Natural killer cell (primary cell): ENCODE data around the gene ACADL. TPM values are rescaled to one million over a fixed set of nuclear protein-coding genes. Genes with fewer than 3 reads are reported as not detected.
"Not testable (repeated sequence)": the region's sequence is repeated elsewhere in the genome, so short reads cannot be mapped to it uniquely, and the experiment has no call there.

Source experiments
- ATAC-seq, 3 donors: fragments of 150-1000 bp in 2 of 3; fragments of 200-7000 bp in 1 of 3; cut with Tn5 transposase; 1 replicate in 1 of 3; 2 replicates in 2 of 3; pipeline ENCODE4 v1.10.0; 2021; ENCODE audit warnings: mild to moderate bottlenecking in 2 of 3, moderate library complexity in 2 of 3
- DNase-seq, 2 donors: peaks; one replicate each; pipeline versions ENCODE4 v3.0.0 to v3.0.0-alpha.2; 2013 to 2021; ENCODE audit warnings: mixed read lengths in 1 of 2
- H3K27ac ChIP-seq: one replicate; pipeline ENCODE4 v1.5.1; 2013; ENCODE audit warnings: mild to moderate bottlenecking, low read length
- H3K27me3 ChIP-seq: one replicate; pipeline ENCODE4 v1.6.1; 2013; ENCODE audit warnings: low read length; ENCODE audit not compliant: control insufficient read depth, insufficient read depth
- H3K36me3 ChIP-seq: one replicate; pipeline ENCODE4 v1.6.1; 2013; ENCODE audit warnings: low read length; ENCODE audit not compliant: control insufficient read depth, insufficient read depth
- H3K4me1 ChIP-seq: one replicate; pipeline ENCODE4 v1.6.1; 2013; ENCODE audit warnings: low read length; ENCODE audit not compliant: control insufficient read depth, insufficient read depth
- H3K4me3 ChIP-seq: one replicate; pipeline ENCODE4 v1.5.1; 2013; ENCODE audit warnings: low read length
- H3K9me3 ChIP-seq: one replicate; pipeline ENCODE4 v1.6.1; 2013; ENCODE audit warnings: low read length; ENCODE audit not compliant: control insufficient read depth, insufficient read depth
- H3K27ac Mint-ChIP-seq, 2 donors: one replicate each; pipeline ENCODE4 v1.8.0; 2022; ENCODE audit warnings: mild to moderate bottlenecking in 2 of 2, mixed read lengths in 2 of 2, moderate library complexity in 1 of 2
- H3K27me3 Mint-ChIP-seq, 2 donors: one replicate each; pipeline ENCODE4 v1.8.0; 2022; ENCODE audit warnings: low read depth in 2 of 2, mixed read lengths in 2 of 2
- H3K36me3 Mint-ChIP-seq: one replicate; pipeline ENCODE4 v1.8.0; 2022; ENCODE audit warnings: mixed read lengths
- H3K4me1 Mint-ChIP-seq, 2 donors: one replicate each; pipeline ENCODE4 v1.8.0; 2022; ENCODE audit warnings: mixed read lengths in 2 of 2
- H3K4me3 Mint-ChIP-seq: one replicate; pipeline ENCODE4 v1.8.0; 2022; ENCODE audit warnings: mild to moderate bottlenecking, moderate library complexity, mixed read lengths
- H3K9me3 Mint-ChIP-seq, 2 donors: one replicate each; pipeline ENCODE4 v1.8.0; 2022; ENCODE audit warnings: mixed read lengths in 2 of 2
- CTCF ChIP-seq: fragments of 200-600 bp; IDR thresholded peaks from one replicate; pipeline ENCODE4 v1.8.0; 2022; ENCODE audit warnings: antibody characterized with exemption
- WGBS: methylation state at CpG from one replicate; pipeline ENCODE4 v1.1.7; 2013; ENCODE audit warnings: missing lambda C conversion rate; ENCODE audit not compliant: insufficient coverage; 5-methylcytosine and 5-hydroxymethylcytosine counted together
- intact Hi-C: fragments of 100-400 bp; cut with micrococcal nuclease; formaldehyde crosslinking; loops from one replicate; pipeline ENCODE4 v1.14.2; 2022
- total RNA-seq, 4 donors: library from RNA; stranded (reverse); fragments of 120-200 nt in 1 of 4; gene quantifications; one replicate each; pipeline versions ENCODE4 v1.2.3 to v1.2.4, GENCODE V29; 2013 to 2022

Gene ACADL
- total RNA-seq, 3 donors from 2014 or later (not counting 1 experiment from before 2014, with no cell fraction given): not detected

- no peak for TF ChIP-seq CTCF
- no peak overlapping the region for H3K27ac Mint-ChIP-seq
- H3K4me1 Mint-ChIP-seq: no peaks in the 10 kb centered on the region
- DNase-seq: no peak
- no peak for ATAC-seq
- WGBS: no CpG with 5 or more reads among the region's 1 CpG
- H3K27me3 ChIP-seq: peaks cover 2% of the 10 kb centered on the region
- no peaks in the 10 kb centered on the region for H3K27me3 Mint-ChIP-seq
- H3K9me3 Mint-ChIP-seq: peaks cover 6 to 8% of the 10 kb centered on the region in 2 donors
- no peak overlapping the region for H3K27ac ChIP-seq
- H3K36me3 Mint-ChIP-seq: peaks cover 20% of the 10 kb centered on the region
- peaks cover 4% of the 10 kb centered on the region for H3K9me3 ChIP-seq
- H3K36me3 ChIP-seq: no peaks in the 10 kb centered on the region
- no peaks in the 10 kb centered on the region for H3K4me1 ChIP-seq
- no peak overlapping the region for H3K4me3 Mint-ChIP-seq
- no peak overlapping the region for H3K4me3 ChIP-seq
- intact Hi-C loops: no loop called here
These were observed 35.7 kb downstream of the ACADL start for GRCh38 chr2:210189452-210190138.

- H3K36me3 ChIP-seq: no peaks in the 10 kb centered on the region
- H3K36me3 Mint-ChIP-seq: peaks cover 29% of the 10 kb centered on the region
- peaks cover 4% of the 10 kb centered on the region for H3K9me3 ChIP-seq
- intact Hi-C loops: no loop called here
- peaks cover 2% of the 10 kb centered on the region for H3K27me3 ChIP-seq
- H3K27ac ChIP-seq: no peak overlapping the region
- no peaks in the 10 kb centered on the region for H3K4me1 ChIP-seq
- H3K9me3 Mint-ChIP-seq: peaks cover 11 to 12% of the 10 kb centered on the region in 2 donors
- H3K4me3 Mint-ChIP-seq: no peak overlapping the region
- H3K4me3 ChIP-seq: no peak overlapping the region
- TF ChIP-seq CTCF: no peak
- WGBS: 30% methylated on average over 2 of the region's 2 CpGs
- DNase-seq: no peak
- ATAC-seq: no peak
- H3K27me3 Mint-ChIP-seq: no peaks in the 10 kb centered on the region
- H3K27ac Mint-ChIP-seq: no peak overlapping the region
- no peaks in the 10 kb centered on the region for H3K4me1 Mint-ChIP-seq
These were observed 36.5 kb downstream of the ACADL start for GRCh38 chr2:210188755-210189154.

- no peak overlapping the region for H3K27ac Mint-ChIP-seq
- DNase-seq (no peak), ATAC-seq (no peak)
- WGBS: 74% methylated on average over 2 of the region's 3 CpGs
- no peak overlapping the region for H3K4me3 ChIP-seq
- no peak overlapping the region for H3K27ac ChIP-seq
- H3K9me3 ChIP-seq: peaks cover 4% of the 10 kb centered on the region
- no peak for TF ChIP-seq CTCF
- H3K4me1 Mint-ChIP-seq: no peaks in the 10 kb centered on the region
- peaks cover 1% of the 10 kb centered on the region for H3K27me3 ChIP-seq
- no peaks in the 10 kb centered on the region for H3K27me3 Mint-ChIP-seq
- no peaks in the 10 kb centered on the region for H3K36me3 ChIP-seq
- no peaks in the 10 kb centered on the region for H3K4me1 ChIP-seq
- H3K9me3 Mint-ChIP-seq: peaks cover 12 to 14% of the 10 kb centered on the region in 2 donors
- H3K36me3 Mint-ChIP-seq: peaks cover 34% of the 10 kb centered on the region
- H3K4me3 Mint-ChIP-seq: no peak overlapping the region
- intact Hi-C loops: no loop called here
These were observed 37.1 kb downstream of the ACADL start for GRCh38 chr2:210188190-210188589.

GRCh38 chr2:210183936-210184335, 41.3 kb downstream of the ACADL start:
- not testable (repeated sequence) for ATAC-seq

GRCh38 chr2:210181606-210182088, 43.6 kb downstream of the ACADL start:
- H3K4me1 ChIP-seq, H3K27ac ChIP-seq, H3K9me3 ChIP-seq, intact Hi-C loops, H3K27me3 ChIP-seq, H3K4me1 Mint-ChIP-seq, H3K4me3 Mint-ChIP-seq, H3K36me3 ChIP-seq, H3K27ac Mint-ChIP-seq, H3K4me3 ChIP-seq, ATAC-seq: not testable (repeated sequence)
- DNase-seq: peak in 1 of 2 donors; percentile 40
- WGBS: 78% methylated on average over 12 of the region's 12 CpGs
- Mint-ChIP-seq H3K9me3 (peaks cover 12 to 14% of the 10 kb centered on the region in 2 donors), H3K27me3 (peaks cover 0 to 19% of the 10 kb centered on the region in 2 donors), H3K36me3 (peaks cover 42% of the 10 kb centered on the region)

More at GRCh38 chr2:210183936-210184335, 41.3 kb downstream of the ACADL start:
- H3K36me3 ChIP-seq, H3K27ac Mint-ChIP-seq, H3K9me3 ChIP-seq, H3K27ac ChIP-seq, H3K27me3 ChIP-seq, H3K4me1 Mint-ChIP-seq, H3K4me3 Mint-ChIP-seq, H3K4me1 ChIP-seq, H3K4me3 ChIP-seq, DNase-seq, intact Hi-C loops: not testable (repeated sequence)
- Mint-ChIP-seq H3K27me3 (peaks cover 0 to 12% of the 10 kb centered on the region in 2 donors), H3K36me3 (peaks cover 42% of the 10 kb centered on the region), H3K9me3 (peaks cover 12 to 14% of the 10 kb centered on the region in 2 donors)
- no CpG with 5 or more reads among the region's 1 CpG for WGBS

- H3K4me1 ChIP-seq, H3K4me3 Mint-ChIP-seq, DNase-seq, ATAC-seq, intact Hi-C loops, H3K27me3 ChIP-seq, H3K9me3 ChIP-seq, H3K4me1 Mint-ChIP-seq, H3K4me3 ChIP-seq, H3K36me3 ChIP-seq, H3K27ac Mint-ChIP-seq, H3K27ac ChIP-seq: not testable (repeated sequence)
- WGBS: 72% methylated on average over 3 of the region's 3 CpGs
- H3K27me3 Mint-ChIP-seq: peaks cover 0 to 19% of the 10 kb centered on the region in 2 donors
- peaks cover 37% of the 10 kb centered on the region for H3K36me3 Mint-ChIP-seq
- peaks cover 10 to 14% of the 10 kb centered on the region in 2 donors for H3K9me3 Mint-ChIP-seq
These were observed 44.1 kb downstream of the ACADL start for GRCh38 chr2:210181033-210181605.
